WERI-Rb-1 (cell line): ENCODE results near the gene ZDHHC3.

Experiments used
- DNase-seq: peaks from one replicate; pipeline ENCODE4 v3.0.0-alpha.2; 2020
- H3K27ac ChIP-seq: fragments of 250-450 bp; sonication (Bioruptor Pico); 2 replicates; pipeline ENCODE4 v1.5.1; 2020; ENCODE audit warnings: mild to moderate bottlenecking, moderate library complexity
- H3K27me3 ChIP-seq: fragments of 250-450 bp; sonication (Bioruptor Pico); 2 replicates; pipeline ENCODE4 v1.5.1; 2021; ENCODE audit warnings: mild to moderate bottlenecking, low read depth, moderate library complexity; ENCODE audit not compliant: insufficient read depth, severe bottlenecking
- H3K36me3 ChIP-seq: fragments of 250-450 bp; sonication (Bioruptor Pico); 2 replicates; pipeline ENCODE4 v1.5.1; 2020; ENCODE audit warnings: mild to moderate bottlenecking, moderate library complexity
- H3K4me3 ChIP-seq: 2 replicates; pipeline ENCODE4 v1.5.1; 2011; ENCODE audit warnings: low read depth, mild to moderate bottlenecking, control low read depth, low read length
- H3K9me3 ChIP-seq: fragments of 250-450 bp; sonication (Bioruptor Pico); 2 replicates; pipeline ENCODE4 v1.5.1; 2021; ENCODE audit warnings: mild to moderate bottlenecking, moderate library complexity; ENCODE audit not compliant: severe bottlenecking
- CTCF ChIP-seq: IDR thresholded peaks from 2 replicates; pipeline ENCODE4 v1.5.1; 2011; ENCODE audit warnings: low read depth, mild to moderate bottlenecking, control low read depth, inconsistent platforms, low read length

ZDHHC3 gene

GRCh38 chr3:44939581-44940036, 36.4 kb downstream of the ZDHHC3 start:
- H3K4me3 ChIP-seq, result no peak overlapping the region
- no peak for DNase-seq
- peaks cover 32% of the 10 kb centered on the region for H3K36me3 ChIP-seq
- no peak overlapping the region for H3K27ac ChIP-seq
- no peaks in the 10 kb centered on the region for H3K9me3 ChIP-seq
- H3K27me3 ChIP-seq, result no peaks in the 10 kb centered on the region
- TF ChIP-seq CTCF, result no peak

GRCh38 chr3:44932986-44933944, 42.7 kb downstream of the ZDHHC3 start:
- Histone ChIP-seq H3K4me3 (no peak overlapping the region), H3K27me3 (no peaks in the 10 kb centered on the region), H3K36me3 (peaks cover 32% of the 10 kb centered on the region), H3K9me3 (no peaks in the 10 kb centered on the region), H3K27ac (no peak overlapping the region)
- no peak for DNase-seq
- no peak for TF ChIP-seq CTCF

- Histone ChIP-seq H3K36me3 (peaks cover 25% of the 10 kb centered on the region), H3K27ac (no peak overlapping the region), H3K27me3 (no peaks in the 10 kb centered on the region), H3K9me3 (no peaks in the 10 kb centered on the region), H3K4me3 (no peak overlapping the region)
- no peak for TF ChIP-seq CTCF
- no peak for DNase-seq
These were observed 43.7 kb downstream of the ZDHHC3 start for GRCh38 chr3:44932271-44932670.

GRCh38 chr3:44931791-44932190, 44.2 kb downstream of the ZDHHC3 start:
- no peaks in the 10 kb centered on the region for H3K9me3 ChIP-seq
- no peak for TF ChIP-seq CTCF
- H3K4me3 ChIP-seq, result no peak overlapping the region
- H3K36me3 ChIP-seq, result peaks cover 25% of the 10 kb centered on the region
- H3K27me3 ChIP-seq, result no peaks in the 10 kb centered on the region
- no peak for DNase-seq
- H3K27ac ChIP-seq, result no peak overlapping the region

GRCh38 chr3:44930911-44931310, 45.1 kb downstream of the ZDHHC3 start:
- H3K9me3 ChIP-seq, result no peaks in the 10 kb centered on the region
- H3K27ac ChIP-seq, result no peak overlapping the region
- H3K36me3 ChIP-seq, result peaks cover 25% of the 10 kb centered on the region
- DNase-seq, result no peak
- TF ChIP-seq CTCF, result no peak
- H3K4me3 ChIP-seq, result no peak overlapping the region
- H3K27me3 ChIP-seq, result no peaks in the 10 kb centered on the region
